Neutrophil (primary cell): ENCODE results near the gene FBXL22.

Experiments used
- H3K27ac ChIP-seq: fragments of 200-600 bp; sonication (generic); 2 replicates; pipeline ENCODE4 v1.5.1; 2016; ENCODE audit warnings: mild to moderate bottlenecking, moderate library complexity
- H3K27me3 ChIP-seq: fragments of 200-600 bp; sonication (generic); 2 replicates; pipeline ENCODE4 v1.6.0; 2016; ENCODE audit warnings: mild to moderate bottlenecking
- H3K36me3 ChIP-seq: fragments of 200-600 bp; sonication (generic); 2 replicates; pipeline ENCODE4 v1.5.1; 2017
- H3K4me1 ChIP-seq, 2 experiments: fragments of 200-600 bp in 1 of 2; sonication (generic) in 1 of 2; 1 replicate in 1 of 2; 2 replicates in 1 of 2; pipeline versions ENCODE4 v1.5.1 to v1.6.1; 2013 to 2016; ENCODE audit warnings: low read depth in 1 of 2, low read length in 1 of 2, mild to moderate bottlenecking in 1 of 2, moderate library complexity in 1 of 2; ENCODE audit not compliant: control insufficient read depth in 1 of 2, insufficient read depth in 1 of 2
- H3K4me3 ChIP-seq, 2 experiments: fragments of 200-600 bp in 1 of 2; sonication (generic) in 1 of 2; 1 replicate in 1 of 2; 2 replicates in 1 of 2; pipeline ENCODE4 v1.5.1; 2013 to 2016; ENCODE audit warnings: low read depth in 1 of 2, low read length in 1 of 2, mild to moderate bottlenecking in 1 of 2, moderate library complexity in 1 of 2
- H3K9me3 ChIP-seq: fragments of 200-600 bp; sonication (generic); 2 replicates; pipeline ENCODE4 v1.5.1; 2016
- TF ChIP-seq, protein P1 (sequence below): fragments of 200-600 bp; sonication (generic); IDR thresholded peaks from 2 replicates; pipeline ENCODE4 v1.5.1; 2016; ENCODE audit warnings: antibody characterized with exemption

FBXL22 gene

DNA sequence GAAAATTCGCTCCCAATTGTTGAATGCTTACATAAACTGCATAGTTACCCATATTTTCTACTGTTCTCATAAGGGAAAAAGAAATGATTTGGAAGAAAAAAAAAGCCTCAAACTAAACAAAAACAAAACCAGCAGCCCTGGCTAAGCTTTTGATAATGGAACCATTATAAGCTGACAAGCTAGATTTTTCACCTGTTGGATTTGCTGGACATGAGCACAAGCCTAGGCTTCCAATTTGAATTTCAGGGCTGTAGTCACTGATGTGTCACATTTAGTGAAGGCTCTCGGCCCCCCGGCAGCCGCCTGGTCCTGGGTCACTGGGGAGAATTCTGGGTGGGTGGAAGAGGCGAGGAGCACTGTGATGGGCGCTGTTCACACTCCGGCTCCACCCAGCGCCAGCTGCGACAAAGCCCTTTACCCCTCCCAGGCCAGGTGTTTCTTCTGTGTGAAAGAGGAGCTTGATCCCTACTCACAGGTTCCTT is 4.6 kb downstream of the FBXL22 start:
- H3K27me3 ChIP-seq = peaks cover 11% of the 10 kb centered on the region
- H3K9me3 ChIP-seq = no peaks in the 10 kb centered on the region
- peaks cover 4% of the 10 kb centered on the region for H3K36me3 ChIP-seq
- H3K4me3 ChIP-seq = peak overlapping the region; percentile 51 to 67
- H3K4me1 ChIP-seq = peaks cover 28 to 32% of the 10 kb centered on the region in 2 experiments
- H3K27ac ChIP-seq = no peak overlapping the region
- TF ChIP-seq, protein P1, sequence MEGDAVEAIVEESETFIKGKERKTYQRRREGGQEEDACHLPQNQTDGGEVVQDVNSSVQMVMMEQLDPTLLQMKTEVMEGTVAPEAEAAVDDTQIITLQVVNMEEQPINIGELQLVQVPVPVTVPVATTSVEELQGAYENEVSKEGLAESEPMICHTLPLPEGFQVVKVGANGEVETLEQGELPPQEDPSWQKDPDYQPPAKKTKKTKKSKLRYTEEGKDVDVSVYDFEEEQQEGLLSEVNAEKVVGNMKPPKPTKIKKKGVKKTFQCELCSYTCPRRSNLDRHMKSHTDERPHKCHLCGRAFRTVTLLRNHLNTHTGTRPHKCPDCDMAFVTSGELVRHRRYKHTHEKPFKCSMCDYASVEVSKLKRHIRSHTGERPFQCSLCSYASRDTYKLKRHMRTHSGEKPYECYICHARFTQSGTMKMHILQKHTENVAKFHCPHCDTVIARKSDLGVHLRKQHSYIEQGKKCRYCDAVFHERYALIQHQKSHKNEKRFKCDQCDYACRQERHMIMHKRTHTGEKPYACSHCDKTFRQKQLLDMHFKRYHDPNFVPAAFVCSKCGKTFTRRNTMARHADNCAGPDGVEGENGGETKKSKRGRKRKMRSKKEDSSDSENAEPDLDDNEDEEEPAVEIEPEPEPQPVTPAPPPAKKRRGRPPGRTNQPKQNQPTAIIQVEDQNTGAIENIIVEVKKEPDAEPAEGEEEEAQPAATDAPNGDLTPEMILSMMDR = no peak

DNA sequence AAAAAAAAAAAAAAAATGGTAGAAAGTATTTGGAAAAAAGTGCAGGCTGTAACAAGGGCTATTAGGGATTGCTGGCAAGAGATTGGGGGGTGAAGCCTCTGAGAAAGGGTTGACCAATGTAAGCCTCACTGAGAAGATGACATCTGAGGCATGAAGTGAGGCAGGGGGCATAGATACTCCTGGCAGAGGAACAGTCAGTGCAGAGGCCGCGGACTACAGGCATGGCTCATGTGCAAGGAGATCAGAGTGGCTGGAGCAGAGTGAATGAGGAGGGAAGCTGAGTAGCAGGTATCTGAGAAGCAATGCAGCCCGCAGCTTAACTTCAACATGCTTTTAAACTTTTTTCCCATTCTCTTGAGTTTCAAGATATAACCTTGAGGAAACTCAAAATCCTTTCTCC is 5.4 kb downstream of the FBXL22 start:
- peaks cover 11% of the 10 kb centered on the region for H3K27me3 ChIP-seq
- H3K4me1 ChIP-seq = peaks cover 28 to 32% of the 10 kb centered on the region in 2 experiments

DNA sequence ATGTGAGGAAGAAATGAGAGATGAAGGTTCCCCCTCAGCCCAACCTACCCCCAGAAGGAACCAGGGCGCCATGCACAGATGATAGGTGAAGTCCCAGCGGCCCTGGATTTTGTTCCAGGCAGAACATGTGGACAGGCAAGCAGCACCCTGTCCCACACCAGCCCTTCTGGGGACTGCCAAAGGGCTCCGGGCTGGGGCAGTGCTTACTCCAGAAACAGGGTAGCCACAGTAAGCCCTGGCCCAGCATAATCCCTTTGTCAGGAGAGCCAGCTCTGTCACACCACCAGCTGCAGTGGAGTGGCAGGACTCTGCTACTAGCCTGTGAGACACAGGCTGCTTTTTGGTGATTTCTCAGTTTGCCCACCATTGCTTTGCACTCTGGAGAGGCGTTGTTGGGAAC is 6.3 kb downstream of the FBXL22 start:
- Histone ChIP-seq H3K27ac (no peak overlapping the region), H3K9me3 (no peaks in the 10 kb centered on the region), H3K4me1 (peaks cover 28 to 32% of the 10 kb centered on the region in 2 experiments), H3K27me3 (peaks cover 11% of the 10 kb centered on the region), H3K36me3 (peaks cover 15% of the 10 kb centered on the region), H3K4me3 (no peak overlapping the region)
- TF ChIP-seq, protein P1 = no peak

More for the DNA sequence above, 5.4 kb downstream of the FBXL22 start:
- Histone ChIP-seq H3K4me3 (no peak overlapping the region), H3K9me3 (no peaks in the 10 kb centered on the region), H3K27ac (no peak overlapping the region), H3K36me3 (peaks cover 6% of the 10 kb centered on the region)
- TF ChIP-seq, protein P1 = no peak

DNA sequence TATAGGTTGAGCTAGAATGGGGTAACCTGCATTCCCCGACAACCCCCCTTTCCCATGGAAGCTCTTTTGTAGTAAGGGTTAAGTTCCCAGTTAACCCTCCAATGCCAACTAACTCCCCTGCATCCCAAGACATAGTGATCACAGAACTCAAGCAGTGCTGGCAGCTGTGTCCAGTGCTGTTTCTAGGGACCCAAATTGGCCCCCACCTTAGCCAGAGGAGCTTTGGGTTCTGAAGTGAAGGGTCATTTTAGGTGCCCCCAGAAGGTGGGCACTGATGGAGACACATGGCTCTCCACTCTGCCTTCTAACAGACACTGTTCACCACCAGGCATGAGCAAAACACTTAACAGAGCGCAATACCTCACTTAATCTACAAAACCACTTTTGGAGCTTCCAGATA is 7.1 kb downstream of the FBXL22 start:
- Histone ChIP-seq H3K36me3 (peaks cover 23% of the 10 kb centered on the region), H3K4me1 (peaks cover 26 to 30% of the 10 kb centered on the region in 2 experiments), H3K27ac (no peak overlapping the region), H3K27me3 (peaks cover 11% of the 10 kb centered on the region), H3K4me3 (no peak overlapping the region), H3K9me3 (no peaks in the 10 kb centered on the region)
- TF ChIP-seq, protein P1 = no peak

DNA sequence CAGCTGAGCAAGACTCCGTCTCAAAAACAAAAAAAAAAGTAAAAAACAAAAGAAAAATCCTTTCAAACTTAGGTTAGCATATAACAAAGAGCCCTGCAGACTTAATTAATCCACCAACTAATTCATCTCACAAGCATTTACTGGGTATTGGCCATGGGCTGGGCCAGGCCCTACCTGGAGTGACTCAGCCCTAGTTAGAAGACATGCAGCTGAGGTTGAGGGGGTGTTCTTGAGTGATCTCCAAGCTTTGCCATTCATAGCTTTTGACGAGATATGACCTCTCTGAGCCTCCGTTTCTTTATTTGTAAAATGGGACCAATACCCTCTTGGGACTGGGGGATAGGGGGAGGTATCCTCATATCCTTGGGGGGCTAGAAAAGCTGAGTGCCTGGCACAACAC is 7.8 kb downstream of the FBXL22 start:
- no peak overlapping the region for H3K27ac ChIP-seq
- H3K4me1 ChIP-seq = peaks cover 18 to 23% of the 10 kb centered on the region in 2 experiments
- no peak overlapping the region for H3K4me3 ChIP-seq
- peaks cover 27% of the 10 kb centered on the region for H3K36me3 ChIP-seq
- H3K27me3 ChIP-seq = peaks cover 11% of the 10 kb centered on the region
- TF ChIP-seq, protein P1 = no peak
- H3K9me3 ChIP-seq = no peaks in the 10 kb centered on the region

DNA sequence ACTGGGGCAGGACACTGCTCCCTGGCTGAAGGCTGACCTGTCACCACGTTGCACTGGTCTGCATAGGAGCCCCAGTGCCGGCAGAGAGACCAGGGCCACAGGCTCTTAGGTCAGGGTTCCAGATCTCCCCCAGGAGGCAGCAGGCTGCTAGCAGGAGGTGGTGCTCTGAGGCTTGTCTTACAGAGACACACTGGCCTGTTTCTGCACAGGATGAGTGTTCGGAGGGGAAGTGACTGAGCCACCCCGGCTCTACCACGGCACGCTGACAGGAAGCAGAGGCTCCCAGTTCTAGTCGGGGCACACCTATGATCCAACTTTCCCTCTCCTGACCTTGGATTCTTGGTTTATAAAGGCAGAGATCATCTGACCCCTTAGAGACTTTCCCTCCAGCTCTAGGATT is 8.6 kb downstream of the FBXL22 start:
- H3K4me1 ChIP-seq = peaks cover 12 to 22% of the 10 kb centered on the region in 2 experiments
- TF ChIP-seq, protein P1 = no peak
- peaks cover 34% of the 10 kb centered on the region for H3K36me3 ChIP-seq
- no peaks in the 10 kb centered on the region for H3K9me3 ChIP-seq
- H3K4me3 ChIP-seq = no peak overlapping the region
- H3K27me3 ChIP-seq = peaks cover 11% of the 10 kb centered on the region
- no peak overlapping the region for H3K27ac ChIP-seq
